Measurements from ENCODE around the gene ZNF511.
A peak's percentile ranks its signal among the peaks of the same experiment; 100 is the strongest.

The ZNF511 gene

GRCh38 chr10:133307776-133308420 lies 816 bp upstream of the ZNF511 start:
- no peak for DNase-seq (ENCODE audit: low read depth)
- peak overlapping the region; percentile 89 for H3K4me3 ChIP-seq (ENCODE audit: control insufficient read depth, low read depth, low read length)
- peak; percentile 72 for TF ChIP-seq CTCF (IDR thresholded peaks at IDR 0.05; ENCODE audit: control insufficient read depth, insufficient read depth, low read depth, low read length, missing control alignments)

- no peak for DNase-seq (ENCODE audit: low read depth)
- H3K4me3 ChIP-seq (ENCODE audit: control insufficient read depth, low read depth, low read length), result peak overlapping the region; percentile 89
- no peak for TF ChIP-seq CTCF (IDR thresholded peaks at IDR 0.05; ENCODE audit: control insufficient read depth, insufficient read depth, low read depth, low read length, missing control alignments)
Measured at GRCh38 chr10:133309100-133309719, 496 bp downstream of the ZNF511 start.

- H3K4me3 ChIP-seq (ENCODE audit: control insufficient read depth, low read depth, low read length), result no peak overlapping the region
- no peak for DNase-seq (ENCODE audit: low read depth)
- TF ChIP-seq CTCF (IDR thresholded peaks at IDR 0.05; ENCODE audit: control insufficient read depth, insufficient read depth, low read depth, low read length, missing control alignments), result no peak
Measured at GRCh38 chr10:133309720-133310398, 1.1 kb downstream of the ZNF511 start.

GRCh38 chr10:133310399-133310755 lies 1.7 kb downstream of the ZNF511 start:
- DNase-seq (ENCODE audit: low read depth), result no peak
- no peak overlapping the region for H3K4me3 ChIP-seq (ENCODE audit: control insufficient read depth, low read depth, low read length)
- TF ChIP-seq CTCF (IDR thresholded peaks at IDR 0.05; ENCODE audit: control insufficient read depth, insufficient read depth, low read depth, low read length, missing control alignments), result no peak

GRCh38 chr10:133310789-133311188 lies 2.1 kb downstream of the ZNF511 start:
- no peak overlapping the region for H3K4me3 ChIP-seq (ENCODE audit: control insufficient read depth, low read depth, low read length)
- DNase-seq (ENCODE audit: low read depth), result no peak
- TF ChIP-seq CTCF (IDR thresholded peaks at IDR 0.05; ENCODE audit: control insufficient read depth, insufficient read depth, low read depth, low read length, missing control alignments), result no peak

- no peak overlapping the region for H3K4me3 ChIP-seq (ENCODE audit: control insufficient read depth, low read depth, low read length)
- DNase-seq (ENCODE audit: low read depth), result no peak
- TF ChIP-seq CTCF (IDR thresholded peaks at IDR 0.05; ENCODE audit: control insufficient read depth, insufficient read depth, low read depth, low read length, missing control alignments), result no peak
Measured at GRCh38 chr10:133311570-133311969, 2.9 kb downstream of the ZNF511 start.

Data from AG09309 (cell line).